ENCODE measurements around the gene FAXDC2. TPM values are rescaled to one million over a fixed set of nuclear protein-coding genes. Genes with fewer than 3 reads are reported as not detected.

Gene FAXDC2
- total and polyA plus RNA-seq, 2 of the 8 experiments (the other 6 are each of a cell fraction or from before 2014, with no cell fraction given), result 3.7 to 5.9 TPM

DNA sequence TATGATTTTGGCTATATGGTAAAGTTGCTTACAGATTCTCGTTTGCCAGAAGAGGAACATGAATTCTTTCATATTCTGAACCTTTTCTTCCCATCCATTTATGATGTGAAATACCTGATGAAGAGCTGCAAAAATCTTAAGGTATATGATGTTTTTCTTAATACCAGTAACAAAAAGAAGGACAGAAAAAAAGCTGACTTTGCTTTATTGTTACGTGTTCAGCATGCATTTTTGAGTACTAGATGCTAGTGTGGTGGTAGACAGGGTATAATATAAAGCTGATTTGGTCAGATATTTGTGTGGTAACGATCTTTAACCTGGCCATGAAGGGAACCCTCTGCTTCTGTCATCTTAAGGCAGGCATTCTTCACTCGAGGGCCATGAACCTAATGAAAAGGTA is 21.3 kb upstream of the FAXDC2 start:
- Histone ChIP-seq H4K8ac (ENCODE audit: extremely low read depth, insufficient read depth, low read length) (no peak overlapping the region), H3K27me3 (replicated peaks in 1 of 4; ENCODE audit: control insufficient read depth in 3 of 4, extremely low read depth in 1 of 4, insufficient read depth in 3 of 4, low read length in 3 of 4) (no peaks in the 10 kb centered on the region; a peak in 1 of 7 replicates), H2BK12ac (ENCODE audit: low read depth, low read length) (no peak overlapping the region), H3K9ac (replicated peaks in 1 of 4; ENCODE audit: extremely low read depth in 1 of 4, low read depth in 3 of 4, low read length in 3 of 4) (no peak overlapping the region), H2BK5ac (ENCODE audit: low read depth, low read length) (no peak overlapping the region), H2AFZ (ENCODE audit: low read length) (no peak overlapping the region), H3K18ac (ENCODE audit: extremely low read depth, low read length) (no peak overlapping the region), H2BK20ac (ENCODE audit: low read length) (no peak overlapping the region), H3K4me2 (ENCODE audit: insufficient read depth in 1 of 2, low read depth in 2 of 2, low read length in 2 of 2) (no peak overlapping the region), H2AK5ac (ENCODE audit: low read depth, low read length) (no peak overlapping the region), H3K23ac (ENCODE audit: insufficient read length) (no peak overlapping the region), H3K56ac (replicated peaks; ENCODE audit: insufficient read length, low read depth, low read length) (no peak overlapping the region), H3K79me1 (ENCODE audit: low read depth, low read length) (no peaks in the 10 kb centered on the region; the same call in 1 of the 2 replicates), H2BK15ac (ENCODE audit: low read length) (no peak overlapping the region), H3K4me1 (replicated peaks in 1 of 4; ENCODE audit: control insufficient read depth in 3 of 4, insufficient read depth in 4 of 4, low read length in 3 of 4) (no peaks in the 10 kb centered on the region), H3K4me3 (ENCODE audit: extremely low read depth in 1 of 4, insufficient read depth in 2 of 4, low read depth in 3 of 4, low read length in 4 of 4) (no peak overlapping the region), H4K20me1 (replicated peaks in 1 of 2; ENCODE audit: control insufficient read depth in 1 of 2, insufficient read depth in 2 of 2, low read length in 2 of 2) (peaks cover 0 to 4% of the 10 kb centered on the region in 2 experiments), H3K4ac (replicated peaks; ENCODE audit: insufficient read length, low read depth, low read length) (no peak overlapping the region), H3K79me2 (ENCODE audit: control insufficient read depth in 1 of 2, insufficient read depth in 2 of 2, low read length in 2 of 2) (no peaks in the 10 kb centered on the region), H3K36me3 (ENCODE audit: control insufficient read depth in 2 of 4, insufficient read depth in 4 of 4, low read length in 3 of 4) (peaks cover 15 to 61% (median 40%) of the 10 kb centered on the region in 4 experiments), H2BK120ac (replicated peaks; ENCODE audit: low read depth, low read length) (no peak overlapping the region), H3K27ac (ENCODE audit: low read depth, low read length) (no peak overlapping the region), H3K9me3 (ENCODE audit: insufficient read depth in 2 of 2, low read depth in 1 of 2, low read length in 1 of 2) (no peaks in the 10 kb centered on the region), H3K23me2 (ENCODE audit: low read depth, low read length) (no peaks in the 10 kb centered on the region), H4K5ac (ENCODE audit: insufficient read length, low read depth, low read length) (no peak overlapping the region), H4K91ac (replicated peaks; ENCODE audit: insufficient read length, low read length) (no peak overlapping the region), H3K14ac (ENCODE audit: insufficient read length) (no peak overlapping the region)
- WGBS, 2 experiments (ENCODE audit: extremely low coverage in 1 of 2, insufficient coverage in 1 of 2, insufficient read length in 1 of 2, insufficient replicate concordance in 2 of 2, low coverage in 1 of 2, low lambda C conversion rate in 2 of 2, missing lambda C conversion rate in 1 of 2), result 94% methylated on average over 4 of the region's 4 CpGs; no CpG with 5 or more reads in 1 of the 2 experiments
- FAIRE-seq (no peak), DNase-seq (ENCODE audit: low read depth in 1 of 2, low spot score in 2 of 2) (no peak)
- POLR2A ChIA-PET (ENCODE audit: partially characterized antibody), result interaction anchor here (1.9 to 2.1 kb wide), 2 partner anchors 13 kb away, joined by 4 to 7 read pairs; partner anchors contain the start of gene CNOT8
- CTCF ChIA-PET (ENCODE audit: partially characterized antibody), result interaction anchor here (0.7 to 1.1 kb wide), 4 partner anchors 14 to 313 kb away, joined by 3 to 4 read pairs (median 4); partner anchors contain the start of gene CNOT8
- peak; percentile 50; the same call in 1 of the 2 replicates for TF ChIP-seq MAFK (IDR thresholded peaks at IDR 0.05; ENCODE audit: low read depth, low read length)
- TF ChIP-seq KDM5A (IDR thresholded peaks at IDR 0.05; ENCODE audit: low read length), result no peak
